IMR-90 (cell line): ENCODE data around the gene RERE. TPM values are rescaled to one million over a fixed set of nuclear protein-coding genes. Genes with fewer than 3 reads are reported as not detected.

ENCODE experiments used
- ATAC-seq: fragments of 200-7000 bp; cut with Tn5 transposase; 2 replicates; pipeline ENCODE4 v1.9.1; 2020; ENCODE audit warnings: low read depth, mild to moderate bottlenecking, moderate library complexity
- BruUV-seq: library from RNA; stranded (reverse); fragments of 400-500 nt; replicated peaks from 2 replicates; lab custom pipeline; 2021; lab: Mats Ljungman, UMichigan
- CTCF ChIA-PET: fragments of 300-600 bp; formaldehyde crosslinking; extraction: SDS; loops from one replicate; lab custom pipeline; 2021; ENCODE audit warnings: antibody characterized with exemption; lab: Yijun Ruan, JAX
- POLR2A ChIA-PET: fragments of 300-600 bp; sonication (Branson Sonifier 250); formaldehyde crosslinking; loops from one replicate; lab custom pipeline; 2022; ENCODE audit warnings: antibody characterized with exemption; ENCODE audit not compliant: unreplicated experiment; lab: Charles Lee
- DNase-seq: peaks from one replicate; pipeline ENCODE4 v3.0.0; 2013
- H2AFZ ChIP-seq: replicated peaks from 2 replicates; pipeline ENCODE3; 2013; ENCODE audit warnings: low read length, mild to moderate bottlenecking; ENCODE audit not compliant: poor library complexity
- H2AK5ac ChIP-seq: 2 replicates; pipeline ENCODE4 v1.6.1; 2013; ENCODE audit warnings: low read depth, low read length, inconsistent platforms
- H2AK9ac ChIP-seq: replicated peaks from 2 replicates; pipeline ENCODE3; 2013; ENCODE audit warnings: mild to moderate bottlenecking, low read depth, low read length, moderate library complexity; ENCODE audit not compliant: poor library complexity
- H2BK120ac ChIP-seq: 2 replicates; pipeline ENCODE4 v1.6.1; 2013; ENCODE audit warnings: low read depth, low read length, inconsistent platforms
- H2BK15ac ChIP-seq: 3 replicates; pipeline ENCODE4 v1.6.1; 2013; ENCODE audit warnings: low read depth, low read length, inconsistent platforms
- H2BK20ac ChIP-seq: 2 replicates; pipeline ENCODE4 v1.6.1; 2013; ENCODE audit warnings: low read depth, mild to moderate bottlenecking, inconsistent platforms, low read length, moderate library complexity
- H2BK5ac ChIP-seq: 2 replicates; pipeline ENCODE4 v1.6.1; 2013; ENCODE audit warnings: mild to moderate bottlenecking, low read depth, low read length, inconsistent platforms; ENCODE audit not compliant: poor library complexity, severe bottlenecking
- H3K14ac ChIP-seq: replicated peaks from 2 replicates; pipeline ENCODE4 v1.6.1; 2013; ENCODE audit warnings: low read depth, low read length, inconsistent platforms
- H3K18ac ChIP-seq: 2 replicates; pipeline ENCODE4 v1.6.1; 2013; ENCODE audit warnings: low read depth, low read length, control low read depth
- H3K23ac ChIP-seq: 2 replicates; pipeline ENCODE4 v1.6.1; 2013; ENCODE audit warnings: low read depth, low read length, inconsistent platforms
- H3K27ac ChIP-seq: 2 replicates; pipeline ENCODE4 v1.5.1; 2013; ENCODE audit warnings: mild to moderate bottlenecking, control low read depth, low read length; ENCODE audit not compliant: insufficient read depth
- H3K27me3 ChIP-seq: 2 replicates; pipeline ENCODE4 v1.6.1; 2013; ENCODE audit warnings: low read length; ENCODE audit not compliant: control insufficient read depth, insufficient read depth
- H3K36me3 ChIP-seq: 2 replicates; pipeline ENCODE4 v1.6.1; 2013; ENCODE audit warnings: low read length, mixed read lengths; ENCODE audit not compliant: control insufficient read depth, insufficient read depth
- H3K4ac ChIP-seq: 2 replicates; pipeline ENCODE4 v1.6.1; 2013; ENCODE audit warnings: low read depth, low read length, inconsistent platforms
- H3K4me1 ChIP-seq: 2 replicates; pipeline ENCODE4 v1.6.1; 2013; ENCODE audit warnings: low read length, mixed read lengths; ENCODE audit not compliant: control insufficient read depth, insufficient read depth
- H3K4me2 ChIP-seq: 2 replicates; pipeline ENCODE4 v1.6.1; 2013; ENCODE audit warnings: low read depth, mild to moderate bottlenecking, control low read depth, low read length, moderate library complexity
- H3K4me3 ChIP-seq: 2 replicates; pipeline ENCODE4 v1.5.1; 2013; ENCODE audit warnings: low read depth, mild to moderate bottlenecking, control low read depth, low read length, moderate library complexity; ENCODE audit not compliant: insufficient read depth
- H3K56ac ChIP-seq: 2 replicates; pipeline ENCODE4 v1.6.1; 2013; ENCODE audit warnings: low read length, inconsistent platforms; ENCODE audit not compliant: insufficient read depth; ENCODE audit errors: extremely low read depth
- H3K79me1 ChIP-seq, 2 experiments: 2 replicates each; pipeline ENCODE4 v1.6.1; 2013; ENCODE audit warnings: low read length in 2 of 2, inconsistent platforms in 1 of 2, low read depth in 1 of 2
- H3K9ac ChIP-seq: 2 replicates; pipeline ENCODE4 v1.6.1; 2013; ENCODE audit warnings: low read depth, low read length, control low read depth
- H3K9me1 ChIP-seq: 2 replicates; pipeline ENCODE4 v1.6.1; 2013; ENCODE audit warnings: low read length, inconsistent platforms; ENCODE audit not compliant: insufficient read depth
- H3K9me3 ChIP-seq: 2 replicates; pipeline ENCODE4 v1.6.1; 2013; ENCODE audit warnings: low read length; ENCODE audit not compliant: control insufficient read depth, insufficient read depth
- H4K20me1 ChIP-seq: 2 replicates; pipeline ENCODE4 v1.6.1; 2013; ENCODE audit warnings: low read length, inconsistent platforms; ENCODE audit not compliant: insufficient read depth
- H4K5ac ChIP-seq: 2 replicates; pipeline ENCODE4 v1.6.1; 2013; ENCODE audit warnings: mild to moderate bottlenecking, low read depth, low read length, control low read depth
- H4K8ac ChIP-seq, 2 experiments: 2 replicates each; pipeline ENCODE4 v1.6.1; 2013; ENCODE audit warnings: low read depth in 2 of 2, low read length in 2 of 2, control low read depth in 1 of 2, inconsistent platforms in 1 of 2
- H4K91ac ChIP-seq: 2 replicates; pipeline ENCODE4 v1.6.1; 2013; ENCODE audit warnings: low read depth, low read length, inconsistent platforms; ENCODE audit not compliant: insufficient read depth
- BHLHE40 ChIP-seq: fragments of 150-350 bp; IDR thresholded peaks from 2 replicates; pipeline ENCODE4 v1.6.1; 2016; ENCODE audit warnings: mild to moderate bottlenecking, low read depth, low read length
- MXI1 ChIP-seq: IDR thresholded peaks from 2 replicates; pipeline ENCODE4 v1.6.1; 2012; ENCODE audit warnings: low read depth, mild to moderate bottlenecking, low read length, moderate library complexity, borderline replicate concordance
- RCOR1 ChIP-seq: IDR thresholded peaks from 2 replicates; pipeline ENCODE4 v1.6.1; 2012; ENCODE audit warnings: mild to moderate bottlenecking, low read length, improper control_type of control experiment; ENCODE audit not compliant: insufficient replicate concordance
- USF2 ChIP-seq: fragments of 150-350 bp; IDR thresholded peaks from 2 replicates; pipeline ENCODE4 v1.6.1; 2017; ENCODE audit warnings: mild to moderate bottlenecking, antibody characterized with exemption, low read length, low read depth
- WGBS, 2 experiments: methylation state at CpG; one replicate each; pipeline versions ENCODE4 v1.1.5 to v1.1.7; 2013; ENCODE audit warnings: missing lambda C conversion rate in 2 of 2; ENCODE audit not compliant: insufficient read length in 1 of 2; ENCODE audit errors: extremely low coverage in 2 of 2; 5-methylcytosine and 5-hydroxymethylcytosine counted together
- dilution Hi-C: fragments of 300-500 bp; cut with HindIII; formaldehyde crosslinking; loops from one replicate; pipeline ENCODE4 v1.14.3; 2018; ENCODE audit warnings: low sequenced_read_pairs; ENCODE audit not compliant: unreplicated experiment
- in situ Hi-C: fragments of 300-500 bp; cut with MboI; formaldehyde crosslinking; loops from 3 replicates; pipeline ENCODE4 v1.14.3; 2019; ENCODE audit warnings: low sequenced_read_pairs, inconsistent platforms, mixed read lengths
- intact Hi-C: fragments of 100-400 bp; cut with micrococcal nuclease; formaldehyde crosslinking; loops from 2 replicates; pipeline ENCODE4 v1.10.0; 2022
- polyA plus RNA-seq, 3 experiments: library from polyadenylated mRNA; depleted of rRNA; stranded (reverse); fragments of >200 nt; gene quantifications; 2 replicates each; pipeline ENCODE4 v1.2.3, GENCODE V29; 2012; ENCODE audit warnings: low replicate concordance in 1 of 3
- total RNA-seq: library from RNA; depleted of rRNA; stranded (reverse); fragments of >200 nt; gene quantifications from 2 replicates; pipeline ENCODE4 v1.2.3, GENCODE V29; 2012

The RERE gene
- total and polyA plus RNA-seq, 2 of the 4 experiments (the other 2 are of a cell fraction) = 11.5 to 25.1 TPM

DNA sequence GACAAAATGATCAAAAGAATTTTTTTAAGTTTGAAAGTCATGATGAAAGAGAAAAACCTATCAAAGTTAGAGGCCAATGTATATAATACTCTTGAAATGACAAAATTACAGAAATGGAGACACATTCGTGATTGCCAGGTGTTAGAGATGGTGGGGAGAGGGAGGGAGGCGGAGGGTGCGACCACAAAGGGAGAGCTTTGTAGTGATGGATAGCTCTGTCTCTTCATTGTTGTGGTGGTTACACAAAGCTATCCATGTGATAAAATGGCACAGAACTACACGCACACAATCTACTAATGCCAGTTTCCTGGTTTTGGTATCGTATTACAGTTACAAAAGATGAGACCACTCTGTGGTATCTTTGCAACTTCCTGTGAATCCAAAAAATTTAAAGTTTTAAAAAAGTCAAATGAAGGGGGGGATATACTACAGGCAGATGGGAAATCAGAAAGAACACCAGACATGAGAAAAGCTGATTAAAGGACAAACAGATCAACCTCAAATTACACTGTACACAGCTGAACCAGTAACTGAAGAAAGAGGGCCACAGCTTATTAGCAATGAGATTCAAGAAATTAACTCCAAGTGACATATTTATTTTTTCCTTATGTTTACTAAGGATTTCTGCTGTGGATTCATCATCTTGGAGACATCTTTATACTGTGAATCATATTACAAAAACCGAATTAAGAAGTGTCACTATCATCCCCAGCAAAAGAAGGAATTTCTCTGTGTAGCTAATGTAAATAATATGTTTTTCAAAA is 300.5 kb downstream of the RERE start:
- Histone ChIP-seq H4K20me1 (peaks cover 10% of the 10 kb centered on the region), H3K56ac (no peak overlapping the region), H3K9me1 (peaks cover 15% of the 10 kb centered on the region), H3K4me1 (peaks cover 10% of the 10 kb centered on the region), H3K36me3 (peaks cover 4% of the 10 kb centered on the region; the same call in 1 of the 2 replicates), H2BK15ac (no peak overlapping the region), H3K79me1 (peaks cover 40 to 83% of the 10 kb centered on the region in 2 experiments), H3K27me3 (no peaks in the 10 kb centered on the region), H2AFZ (peak overlapping the region; percentile 71), H3K9ac (no peak overlapping the region), H4K91ac (no peak overlapping the region; the same call in 1 of the 2 replicates), H3K14ac (peak overlapping the region; percentile 97), H3K4ac (peak overlapping the region; percentile 84; the same call in 1 of the 2 replicates), H3K4me3 (no peak overlapping the region), H3K9me3 (no peaks in the 10 kb centered on the region), H2BK5ac (peak overlapping the region; percentile 84), H4K5ac (no peak overlapping the region), H3K27ac (peak overlapping the region; percentile 79; the same call in 1 of the 2 replicates), H3K4me2 (peak overlapping the region; percentile 38; the same call in 1 of the 2 replicates), H2AK9ac (peak overlapping the region; percentile 75), H2BK120ac (peak overlapping the region; percentile 72; the same call in 1 of the 2 replicates), H3K18ac (0 out of 2 replicates have a peak overlapping the region, but pooled peaks have one; percentile 74), H3K23ac (peak overlapping the region; percentile 90; the same call in 1 of the 2 replicates), H4K8ac (peak overlapping the region in 1 of 2 experiments; percentile 86; a peak in 1 of 4 replicates), H2AK5ac (peak overlapping the region; percentile 96), H2BK20ac (peak overlapping the region; percentile 88)
- DNase-seq = peak; percentile 44
- ChIA-PET POLR2A (interaction anchor here (0.6 to 1.2 kb wide), 2 partner anchors 9 to 33 kb away, joined by 3 to 6 read pairs; no protein-coding TSS in a partner anchor), CTCF (interaction anchor here (0.6 kb wide), 1 partner anchor 108 kb away, joined by 3 read pairs; no protein-coding TSS in a partner anchor)
- dilution Hi-C loops (no loop called here), intact Hi-C loops (no loop called here), in situ Hi-C loops (no loop called here)
- TF ChIP-seq USF2 = no peak
- no peak for TF ChIP-seq BHLHE40
- TF ChIP-seq MXI1 = no peak
- TF ChIP-seq RCOR1 = no peak
- peak; percentile 63 for ATAC-seq
- whole genome bisulfite sequencing, 2 experiments = no CpG with 5 or more reads among the region's 6 CpGs
- no TSS peak for BruUV-seq
